H9 (cell line): ENCODE measurements around the gene TIFAB. TPM values are rescaled to one million over a fixed set of nuclear protein-coding genes. Genes with fewer than 3 reads are reported as not detected.

Source experiments
- DNase-seq: peaks from one replicate; pipeline ENCODE4 v3.0.0-alpha.2; 2017
- H2AFZ ChIP-seq: one replicate; pipeline ENCODE4 v1.6.1; 2013; ENCODE audit warnings: mild to moderate bottlenecking, low read length, control low read depth, moderate library complexity
- H2AK5ac ChIP-seq: 2 replicates; pipeline ENCODE4 v1.6.1; 2013; ENCODE audit warnings: low read length, control low read depth, mixed read lengths; ENCODE audit not compliant: insufficient read length
- H2BK120ac ChIP-seq: one replicate; pipeline ENCODE4 v1.6.1; 2013; ENCODE audit warnings: low read depth, mild to moderate bottlenecking, low read length, control low read depth, inconsistent platforms; ENCODE audit not compliant: poor library complexity, severe bottlenecking
- H2BK12ac ChIP-seq: 2 replicates; pipeline ENCODE4 v1.6.1; 2013; ENCODE audit warnings: low read length, control low read depth, mixed read lengths, low read depth; ENCODE audit not compliant: insufficient read length
- H2BK15ac ChIP-seq: 2 replicates; pipeline ENCODE4 v1.6.1; 2013; ENCODE audit warnings: low read depth, low read length, control low read depth
- H2BK20ac ChIP-seq: one replicate; pipeline ENCODE4 v1.6.1; 2013; ENCODE audit warnings: low read depth, mild to moderate bottlenecking, low read length, control low read depth, inconsistent platforms; ENCODE audit not compliant: poor library complexity, severe bottlenecking
- H2BK5ac ChIP-seq: 2 replicates; pipeline ENCODE4 v1.6.1; 2013; ENCODE audit warnings: low read length, control low read depth, mixed read lengths; ENCODE audit not compliant: insufficient read length
- H3K14ac ChIP-seq: 2 replicates; pipeline ENCODE4 v1.6.1; 2013; ENCODE audit warnings: low read length, control low read depth; ENCODE audit not compliant: insufficient read depth
- H3K18ac ChIP-seq: 2 replicates; pipeline ENCODE4 v1.6.1; 2013; ENCODE audit warnings: low read depth, mild to moderate bottlenecking, mixed read lengths, low read length, control low read depth; ENCODE audit not compliant: insufficient read length
- H3K23ac ChIP-seq: 2 replicates; pipeline ENCODE4 v1.6.1; 2013; ENCODE audit warnings: low read length, control low read depth, mixed read lengths, low read depth; ENCODE audit not compliant: insufficient read length
- H3K23me2 ChIP-seq: 2 replicates; pipeline ENCODE4 v1.6.1; 2013; ENCODE audit warnings: low read depth, mild to moderate bottlenecking, mixed read lengths, low read length, control low read depth; ENCODE audit not compliant: insufficient read length, poor library complexity, severe bottlenecking
- H3K27ac ChIP-seq: 2 replicates; pipeline ENCODE4 v1.5.1; 2013; ENCODE audit warnings: low read length, control low read depth, mixed read lengths, low read depth; ENCODE audit not compliant: insufficient read length
- H3K27me3 ChIP-seq: 2 replicates; pipeline ENCODE4 v1.6.1; 2013; ENCODE audit warnings: low read length, control low read depth, inconsistent platforms; ENCODE audit not compliant: insufficient read depth
- H3K4ac ChIP-seq: 2 replicates; pipeline ENCODE4 v1.6.1; 2013; ENCODE audit warnings: low read depth, mild to moderate bottlenecking, control low read depth, inconsistent platforms, low read length, moderate library complexity
- H3K4me1 ChIP-seq: 2 replicates; pipeline ENCODE4 v1.6.1; 2013; ENCODE audit warnings: low read length, control low read depth, inconsistent platforms; ENCODE audit not compliant: insufficient read depth
- H3K4me2 ChIP-seq: 2 replicates; pipeline ENCODE4 v1.6.1; 2013; ENCODE audit warnings: low read length, control low read depth, mixed read lengths; ENCODE audit not compliant: insufficient read length, insufficient read depth
- H3K56ac ChIP-seq: 2 replicates; pipeline ENCODE4 v1.6.1; 2013; ENCODE audit warnings: low read depth, mild to moderate bottlenecking, mixed read lengths, low read length, control low read depth; ENCODE audit not compliant: insufficient read length
- H3K79me1 ChIP-seq: 2 replicates; pipeline ENCODE4 v1.6.1; 2013; ENCODE audit warnings: low read depth, mild to moderate bottlenecking, moderate library complexity, low read length, control low read depth, inconsistent platforms; ENCODE audit not compliant: insufficient read depth, poor library complexity, severe bottlenecking
- H3K79me2 ChIP-seq: 2 replicates; pipeline ENCODE4 v1.6.1; 2013; ENCODE audit warnings: low read length, control low read depth, inconsistent platforms; ENCODE audit not compliant: insufficient read depth
- H3K9ac ChIP-seq: 2 replicates; pipeline ENCODE4 v1.6.1; 2013; ENCODE audit warnings: low read length, control low read depth, mixed read lengths; ENCODE audit not compliant: insufficient read length; ENCODE audit errors: extremely low read depth
- H3K9me3 ChIP-seq: one replicate; pipeline ENCODE4 v1.6.1; 2013; ENCODE audit warnings: low read depth, low read length, inconsistent platforms; ENCODE audit not compliant: control insufficient read depth
- H3T11ph ChIP-seq: one replicate; pipeline ENCODE4 v1.6.1; 2013; ENCODE audit warnings: mild to moderate bottlenecking, low read length, control low read depth, inconsistent platforms
- H4K20me1 ChIP-seq: one replicate; pipeline ENCODE4 v1.6.1; 2013; ENCODE audit not compliant: control insufficient read depth, insufficient read length, insufficient read depth
- H4K5ac ChIP-seq: 2 replicates; pipeline ENCODE4 v1.6.1; 2013; ENCODE audit warnings: low read depth, mild to moderate bottlenecking, mixed read lengths, low read length, control low read depth; ENCODE audit not compliant: insufficient read length
- H4K8ac ChIP-seq: replicated peaks from 2 replicates; pipeline ENCODE4 v1.6.1; 2013; ENCODE audit warnings: low read length, control low read depth, mixed read lengths, low read depth; ENCODE audit not compliant: insufficient read length
- H4K91ac ChIP-seq: 2 replicates; pipeline ENCODE4 v1.6.1; 2013; ENCODE audit warnings: low read depth, mild to moderate bottlenecking, moderate library complexity, mixed read lengths, low read length, control low read depth; ENCODE audit not compliant: insufficient read length
- H3K27ac Mint-ChIP-seq, 3 experiments: 2 replicates in 2 of 3; 3 replicates in 1 of 3; pipeline ENCODE4 v1.8.0; 2020 to 2021; ENCODE audit warnings: mixed read lengths in 3 of 3, mild to moderate bottlenecking in 1 of 3, moderate library complexity in 1 of 3
- H3K27me3 Mint-ChIP-seq: 2 replicates; pipeline ENCODE4 v1.8.0; 2021; ENCODE audit warnings: low read depth, mild to moderate bottlenecking, moderate library complexity, mixed read lengths
- H3K36me3 Mint-ChIP-seq, 3 experiments: 2 replicates in 2 of 3; 3 replicates in 1 of 3; pipeline ENCODE4 v1.8.0; 2020 to 2021; ENCODE audit warnings: low read depth in 3 of 3, mixed read lengths in 3 of 3; ENCODE audit not compliant: insufficient read depth in 1 of 3
- H3K4me1 Mint-ChIP-seq, 2 experiments: 2 replicates each; pipeline ENCODE4 v1.8.0; 2020; ENCODE audit warnings: mixed read lengths in 2 of 2
- H3K4me3 Mint-ChIP-seq, 2 experiments: 2 replicates in 1 of 2; 3 replicates in 1 of 2; pipeline ENCODE4 v1.8.0; 2020 to 2021; ENCODE audit warnings: mild to moderate bottlenecking in 2 of 2, mixed read lengths in 2 of 2, moderate library complexity in 1 of 2
- H3K9me3 Mint-ChIP-seq, 2 experiments: 2 replicates in 1 of 2; 3 replicates in 1 of 2; pipeline ENCODE4 v1.8.0; 2020; ENCODE audit warnings: mild to moderate bottlenecking in 2 of 2, mixed read lengths in 2 of 2, moderate library complexity in 1 of 2
- WGBS: extraction: QIAGEN DNeasy Blood & Tissue Kit; methylation state at CpG from one replicate; pipeline ENCODE4 v1.1.7; 2013; ENCODE audit warnings: missing lambda C conversion rate, low lambda C conversion rate, mixed read lengths; ENCODE audit not compliant: insufficient read length; ENCODE audit errors: extremely low coverage; 5-methylcytosine and 5-hydroxymethylcytosine counted together
- total RNA-seq: library from RNA; stranded (reverse); gene quantifications from 2 replicates; pipeline ENCODE4 v1.2.1, GENCODE V29; 2021
- TF ChIP-seq, protein P1 (sequence below): fragments of 200-600 bp; sonication (generic); conservative IDR thresholded peaks from 3 replicates; pipeline ENCODE4 v1.8.0; 2021; ENCODE audit warnings: antibody characterized with exemption, mild to moderate bottlenecking

The TIFAB gene
- total RNA-seq, 1 experiment from 2014 or later = not detected

DNA sequence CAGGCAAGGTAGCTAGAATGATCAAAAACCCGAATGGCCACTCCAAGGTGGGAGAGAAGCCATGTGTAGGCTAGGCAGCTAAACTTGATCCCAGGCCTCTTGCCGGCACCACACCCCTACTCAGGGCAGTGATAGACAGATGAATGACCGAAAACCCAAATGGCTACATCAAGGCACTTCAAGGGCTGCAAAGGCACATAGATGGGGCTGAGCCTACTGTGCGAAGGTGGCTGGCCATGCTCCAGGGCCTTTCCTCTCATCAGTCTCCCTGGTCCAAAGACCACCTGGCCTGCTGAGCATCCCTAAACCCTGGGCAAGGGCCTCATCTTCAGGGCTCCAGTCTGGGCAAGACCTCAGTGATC lies 3.7 kb upstream of the TIFAB start:
- no peak overlapping the region for H3K9ac ChIP-seq
- Mint-ChIP-seq H3K27me3 (peaks cover 97% of the 10 kb centered on the region), H3K9me3 (no peaks in the 10 kb centered on the region)

More for the DNA sequence above, 3.7 kb upstream of the TIFAB start:
- H2AK5ac ChIP-seq = no peak overlapping the region
- H3K18ac ChIP-seq = no peak overlapping the region
- no peak overlapping the region for H4K91ac ChIP-seq
- Mint-ChIP-seq H3K27ac (no peak overlapping the region), H3K36me3 (no peaks in the 10 kb centered on the region), H3K4me3 (no peak overlapping the region), H3K4me1 (no peaks in the 10 kb centered on the region)
- no peaks in the 10 kb centered on the region for H3K9me3 ChIP-seq
- H4K8ac ChIP-seq = no peak overlapping the region
- H3K4me2 ChIP-seq = no peak overlapping the region
- H2BK120ac ChIP-seq = no peak overlapping the region
- no peak overlapping the region for H3K4ac ChIP-seq
- H3K4me1 ChIP-seq = no peaks in the 10 kb centered on the region
- H2AFZ ChIP-seq = no peak overlapping the region
- no peak overlapping the region for H2BK20ac ChIP-seq
- no peaks in the 10 kb centered on the region for H3K79me1 ChIP-seq
- peaks cover 3% of the 10 kb centered on the region for H3K27me3 ChIP-seq
- no peaks in the 10 kb centered on the region for H3K79me2 ChIP-seq
- no peak overlapping the region for H3K27ac ChIP-seq
- no peak overlapping the region for H3K23ac ChIP-seq
- TF ChIP-seq, protein P1, sequence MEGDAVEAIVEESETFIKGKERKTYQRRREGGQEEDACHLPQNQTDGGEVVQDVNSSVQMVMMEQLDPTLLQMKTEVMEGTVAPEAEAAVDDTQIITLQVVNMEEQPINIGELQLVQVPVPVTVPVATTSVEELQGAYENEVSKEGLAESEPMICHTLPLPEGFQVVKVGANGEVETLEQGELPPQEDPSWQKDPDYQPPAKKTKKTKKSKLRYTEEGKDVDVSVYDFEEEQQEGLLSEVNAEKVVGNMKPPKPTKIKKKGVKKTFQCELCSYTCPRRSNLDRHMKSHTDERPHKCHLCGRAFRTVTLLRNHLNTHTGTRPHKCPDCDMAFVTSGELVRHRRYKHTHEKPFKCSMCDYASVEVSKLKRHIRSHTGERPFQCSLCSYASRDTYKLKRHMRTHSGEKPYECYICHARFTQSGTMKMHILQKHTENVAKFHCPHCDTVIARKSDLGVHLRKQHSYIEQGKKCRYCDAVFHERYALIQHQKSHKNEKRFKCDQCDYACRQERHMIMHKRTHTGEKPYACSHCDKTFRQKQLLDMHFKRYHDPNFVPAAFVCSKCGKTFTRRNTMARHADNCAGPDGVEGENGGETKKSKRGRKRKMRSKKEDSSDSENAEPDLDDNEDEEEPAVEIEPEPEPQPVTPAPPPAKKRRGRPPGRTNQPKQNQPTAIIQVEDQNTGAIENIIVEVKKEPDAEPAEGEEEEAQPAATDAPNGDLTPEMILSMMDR = no peak
- no peak overlapping the region for H3T11ph ChIP-seq
- no peak for DNase-seq
- H4K5ac ChIP-seq = no peak overlapping the region
- no peak overlapping the region for H2BK12ac ChIP-seq
- no peaks in the 10 kb centered on the region for H4K20me1 ChIP-seq
- H3K56ac ChIP-seq = no peak overlapping the region
- no CpG with 5 or more reads among the region's 4 CpGs for WGBS
- H2BK5ac ChIP-seq = no peak overlapping the region
- H3K14ac ChIP-seq = no peak overlapping the region
- H3K23me2 ChIP-seq = no peaks in the 10 kb centered on the region
- H2BK15ac ChIP-seq = no peak overlapping the region
